HG03064 (cell line): ENCODE data around the gene SWT1.
A peak's percentile ranks its signal among the peaks of the same experiment; 100 is the strongest.
"Not testable (repeated sequence)": the region's sequence is repeated elsewhere in the genome, so short reads cannot be mapped to it uniquely, and the experiment has no call there.

Experiments used
- ATAC-seq: cut with Tn5 transposase; IDR thresholded peaks from one replicate; pipeline ENCODE4 v1.9.1; 2021; ENCODE audit warnings: low read depth; ENCODE audit not compliant: unreplicated experiment

SWT1 gene

GRCh38 chr1:185245466-185245865 is 88.5 kb downstream of the SWT1 start:
- no peak for ATAC-seq

- ATAC-seq = no peak
Observed at GRCh38 chr1:185249563-185249962, 92.6 kb downstream of the SWT1 start.

- no peak for ATAC-seq
Observed at GRCh38 chr1:185250063-185250462, 93.1 kb downstream of the SWT1 start.

DNA sequence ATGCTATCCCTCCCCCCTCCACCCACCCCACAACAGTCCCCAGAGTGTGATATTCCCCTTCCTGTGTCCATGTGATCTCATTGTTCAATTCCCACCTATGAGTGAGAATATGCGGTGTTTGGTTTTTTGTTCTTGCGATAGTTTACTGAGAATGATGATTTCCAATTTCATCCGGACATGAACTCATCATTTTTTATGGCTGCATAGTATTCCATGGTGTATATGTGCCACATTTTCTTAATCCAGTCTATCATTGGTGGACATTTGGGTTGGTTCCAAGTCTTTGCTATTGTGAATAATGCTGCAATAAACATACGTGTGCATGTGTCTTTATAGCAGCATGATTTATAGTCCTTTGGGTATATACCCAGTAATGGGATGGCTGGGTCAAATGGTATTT is 95.0 kb downstream of the SWT1 start:
- not testable (repeated sequence) for ATAC-seq

DNA sequence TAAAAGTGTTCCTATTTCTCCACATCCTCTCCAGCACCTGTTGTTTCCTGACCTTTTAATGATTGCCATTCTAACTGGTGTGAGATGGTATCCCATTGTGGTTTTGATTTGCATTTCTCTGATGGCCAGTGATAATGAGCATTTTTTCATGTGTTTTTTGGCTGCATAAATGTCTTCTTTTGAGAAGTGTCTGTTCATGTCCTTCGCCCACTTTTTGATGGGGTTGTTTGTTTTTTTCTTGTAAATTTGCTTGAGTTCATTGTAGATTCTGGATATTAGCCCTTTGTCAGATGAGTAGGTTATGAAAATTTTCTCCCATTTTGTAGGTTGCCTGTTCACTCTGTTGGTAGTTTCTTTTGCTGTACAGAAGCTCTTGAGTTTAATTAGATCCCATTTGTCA is 95.4 kb downstream of the SWT1 start:
- not testable (repeated sequence) for ATAC-seq

GRCh38 chr1:185255595-185255994 is 98.6 kb downstream of the SWT1 start:
- ATAC-seq = not testable (repeated sequence)

DNA sequence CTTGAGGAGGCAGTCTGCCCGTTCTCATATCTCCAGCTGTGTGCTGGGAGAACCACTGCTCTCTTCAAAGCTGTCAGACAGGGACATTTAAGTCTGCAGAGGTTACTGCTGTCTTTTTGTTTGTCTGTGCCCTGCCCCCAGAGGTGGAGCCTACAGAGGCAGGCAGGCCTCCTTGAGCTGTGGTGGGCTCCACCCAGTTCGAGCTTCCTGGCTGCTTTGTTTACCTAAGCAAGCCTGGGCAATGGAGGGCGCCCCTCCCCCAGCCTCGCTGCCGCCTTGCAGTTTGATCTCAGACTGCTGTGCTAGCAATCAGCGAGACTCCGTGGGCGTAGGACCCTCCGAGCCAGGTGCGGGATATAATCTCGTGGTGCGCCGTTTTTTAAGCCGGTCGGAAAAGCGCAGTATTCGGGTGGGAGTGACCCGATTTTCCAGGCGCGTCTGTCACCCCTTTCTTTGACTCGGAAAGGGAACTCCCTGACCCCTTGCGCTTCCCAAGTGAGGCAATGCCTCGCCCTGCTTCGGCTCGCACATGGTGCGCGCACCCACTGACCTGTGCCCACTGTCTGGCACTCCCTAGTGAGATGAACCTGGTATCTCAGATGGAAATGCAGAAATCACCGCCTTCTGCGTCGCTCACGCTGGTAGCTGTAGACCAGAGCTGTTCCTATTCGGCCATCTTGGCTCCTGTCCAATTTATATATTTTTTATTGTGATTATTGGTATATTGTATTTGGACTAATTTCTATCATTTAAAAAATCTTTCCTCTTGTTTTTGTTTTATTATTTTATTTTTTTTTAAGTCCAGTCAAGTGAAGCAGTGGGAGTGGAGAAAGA is 100.4 kb downstream of the SWT1 start:
- ATAC-seq = not testable (repeated sequence)

DNA sequence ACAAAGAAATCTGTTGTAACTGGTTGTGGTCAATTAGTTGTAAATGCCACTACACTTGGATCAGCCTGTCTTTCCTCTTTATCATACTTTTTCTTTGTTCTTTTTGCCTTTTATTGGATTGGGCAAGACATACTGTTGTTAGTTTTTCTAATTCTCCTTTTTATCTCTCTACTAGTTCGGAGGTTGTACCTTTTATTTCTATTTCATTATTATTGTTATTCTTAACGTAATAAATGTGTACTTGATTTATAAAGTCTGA is 100.9 kb downstream of the SWT1 start:
- ATAC-seq = no peak

DNA sequence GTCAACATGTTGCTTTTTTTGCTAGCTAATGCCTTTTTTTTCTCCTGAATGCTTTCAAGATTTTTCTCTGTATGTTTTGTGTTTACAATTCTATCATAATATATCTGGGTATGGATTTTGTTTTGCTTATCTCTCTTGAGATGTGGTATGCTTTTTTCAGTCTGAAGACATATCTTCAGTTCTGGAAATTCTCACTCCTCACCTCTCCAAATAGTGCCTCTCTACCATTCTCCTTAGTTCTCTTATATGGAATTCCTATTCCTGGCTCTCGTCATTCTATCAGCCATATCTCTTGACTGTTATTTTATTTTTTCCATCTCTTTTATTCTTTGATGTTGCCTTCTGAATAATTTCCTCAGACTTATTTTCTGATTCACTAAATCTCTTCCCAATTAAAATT is 101.7 kb downstream of the SWT1 start:
- no peak for ATAC-seq

DNA sequence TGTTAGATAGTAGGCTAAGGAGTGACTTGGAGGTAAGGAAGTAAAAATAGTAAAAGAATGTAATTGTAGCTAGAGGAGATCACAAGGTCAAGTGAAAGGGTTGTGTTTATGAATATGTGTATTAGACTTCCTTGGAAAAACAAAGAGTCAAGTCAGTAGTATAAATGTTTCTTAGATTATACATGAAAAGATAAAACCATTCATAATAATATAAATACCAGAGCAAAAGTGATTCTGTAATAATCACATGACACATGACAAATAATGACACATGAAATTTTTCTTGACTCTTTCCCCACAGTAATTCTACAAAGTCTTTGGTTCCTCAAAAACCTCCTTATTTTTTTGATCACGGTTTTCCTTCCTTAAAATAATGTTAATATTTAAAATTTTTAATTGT is 103.6 kb downstream of the SWT1 start:
- no peak for ATAC-seq

- ATAC-seq = no peak
Observed at GRCh38 chr1:185262151-185262550, 105.2 kb downstream of the SWT1 start.

GRCh38 chr1:185263292-185263691 is 106.3 kb downstream of the SWT1 start:
- no peak for ATAC-seq

DNA sequence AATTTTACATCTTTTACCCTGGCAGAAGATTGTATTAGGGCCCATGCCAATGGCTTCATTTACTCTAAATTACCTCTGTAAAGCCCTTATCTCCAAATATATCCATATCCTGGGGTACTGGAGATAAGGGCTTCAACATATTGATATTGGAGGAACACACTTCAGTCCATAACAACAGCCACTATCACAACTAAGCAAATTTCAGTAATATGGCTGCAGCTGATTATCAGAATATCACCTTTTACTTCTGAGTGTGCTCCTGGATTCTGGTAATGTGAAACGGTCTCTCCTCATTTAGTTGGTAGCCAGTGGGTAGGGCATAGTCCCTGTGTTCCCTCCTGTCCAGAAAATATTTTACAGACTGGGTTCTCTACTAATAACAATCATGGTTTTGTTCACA is 106.8 kb downstream of the SWT1 start:
- ATAC-seq = no peak

DNA sequence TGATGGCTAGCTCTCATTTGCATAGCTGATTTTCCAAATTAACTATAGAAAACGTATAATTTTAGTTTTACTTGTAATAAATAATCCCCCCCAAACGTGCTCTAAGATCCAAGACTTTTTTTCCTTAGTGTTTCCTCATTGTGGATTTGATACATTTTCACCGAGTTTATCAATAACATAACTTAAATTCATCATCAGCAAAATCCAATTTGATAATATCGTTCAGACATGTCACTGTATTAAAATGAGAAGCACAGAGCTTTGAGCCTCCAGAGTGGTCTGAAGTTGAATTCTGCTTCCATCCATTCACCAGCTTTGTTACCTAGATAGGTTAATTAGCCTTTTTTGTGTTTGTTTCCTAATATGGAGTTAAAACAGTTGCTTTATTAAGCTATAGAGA is 108.3 kb downstream of the SWT1 start:
- ATAC-seq = no peak

GRCh38 chr1:185267301-185267700 is 110.3 kb downstream of the SWT1 start:
- no peak for ATAC-seq

- no peak for ATAC-seq
Observed at GRCh38 chr1:185267701-185268100, 110.7 kb downstream of the SWT1 start.

GRCh38 chr1:185268352-185268751 is 111.4 kb downstream of the SWT1 start:
- no peak for ATAC-seq

DNA sequence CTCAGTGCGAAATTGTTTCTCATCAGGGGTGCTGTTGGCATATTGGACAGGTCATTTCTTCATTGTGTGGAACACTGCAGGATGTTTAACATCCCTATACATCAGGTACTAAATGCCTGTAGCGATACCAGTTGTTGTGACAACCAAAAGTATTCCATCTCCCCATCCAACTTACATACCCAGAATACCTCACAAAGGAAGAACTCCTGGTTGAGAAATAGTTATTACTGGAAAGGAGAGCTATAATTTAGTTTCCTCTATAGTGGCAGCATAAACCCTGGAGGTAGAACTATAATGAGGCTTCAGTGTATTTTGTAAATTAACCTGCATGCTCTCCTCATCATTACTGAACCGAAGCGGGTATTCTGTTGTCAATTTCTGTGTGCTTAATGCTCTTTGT is 115.0 kb downstream of the SWT1 start:
- no peak for ATAC-seq

DNA sequence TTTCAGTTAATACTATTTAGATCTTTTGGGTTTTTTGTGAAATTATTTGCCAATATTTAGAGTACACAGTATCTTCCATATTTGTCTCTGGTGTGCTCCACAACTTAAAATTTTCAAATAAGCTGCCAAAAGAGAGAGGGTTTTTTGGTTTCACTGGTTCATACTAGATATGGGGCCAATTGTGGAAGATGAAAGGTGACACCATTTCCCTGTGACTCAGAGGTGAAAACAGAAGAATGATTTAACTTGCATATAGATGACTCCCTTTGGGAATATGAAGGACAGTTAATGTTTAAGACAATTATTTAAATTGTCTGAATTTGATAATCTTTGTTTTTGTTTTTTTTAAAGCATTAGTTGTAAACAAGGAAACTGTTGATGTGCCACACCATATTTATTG is 122.6 kb downstream of the SWT1 start:
- no peak for ATAC-seq

DNA sequence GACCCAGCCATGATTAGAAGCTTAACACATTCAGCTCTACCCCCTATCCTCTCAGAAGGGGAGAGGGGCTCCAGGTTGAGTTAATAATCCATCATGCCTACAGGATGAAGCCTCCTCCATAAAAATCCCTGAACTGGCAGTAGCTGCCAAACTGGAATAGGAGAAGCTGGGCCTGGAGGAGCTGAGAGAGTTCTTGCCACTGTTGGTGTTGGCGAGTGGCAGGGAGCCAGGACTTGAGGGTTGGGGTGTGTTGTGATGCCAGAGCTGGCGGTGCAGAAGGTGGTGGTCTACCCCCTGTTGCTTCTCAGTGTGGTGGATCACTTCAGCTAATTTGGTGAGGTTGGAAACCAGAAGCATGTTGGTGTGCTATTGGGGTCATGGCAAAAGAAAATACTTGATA is 123.6 kb downstream of the SWT1 start:
- ATAC-seq = no peak

DNA sequence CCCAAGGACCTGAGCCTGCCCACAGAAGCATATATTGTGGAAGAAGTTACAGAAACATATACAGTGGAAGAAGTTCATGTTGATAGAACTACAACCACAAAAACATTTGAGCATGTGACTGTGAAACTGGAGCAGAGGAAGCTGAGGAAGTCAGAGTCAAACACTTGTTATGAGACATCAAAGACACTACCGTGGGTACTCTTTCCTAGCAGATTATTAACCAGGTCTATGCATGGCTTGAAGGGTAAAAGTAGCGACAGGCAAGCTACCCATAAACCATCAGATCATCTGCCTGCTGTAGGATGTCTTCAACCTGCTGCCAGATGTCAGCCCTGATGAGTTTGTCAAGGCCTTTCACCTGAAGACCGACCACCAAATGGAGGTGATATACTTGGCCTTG is 124.3 kb downstream of the SWT1 start:
- peak; percentile 87 for ATAC-seq

GRCh38 chr1:185284116-185284515 is 127.1 kb downstream of the SWT1 start:
- no peak for ATAC-seq
